GM23338 (cell line): ENCODE data around the gene GHDC. TPM values are rescaled to one million over a fixed set of nuclear protein-coding genes. Genes with fewer than 3 reads are reported as not detected.

Source experiments
- ATAC-seq: fragments of 200-7000 bp; cut with Tn5 transposase; 3 replicates; pipeline ENCODE4 v1.9.1; 2020
- DNase-seq: peaks from one replicate; pipeline ENCODE4 v3.0.0-alpha.2; 2015; ENCODE audit warnings: low spot score
- H2AFZ ChIP-seq: fragments of 200-600 bp; sonication (generic); 2 replicates; pipeline ENCODE4 v1.8.0; 2016; ENCODE audit warnings: antibody characterized with exemption, mild to moderate bottlenecking, moderate library complexity
- H3F3A ChIP-seq: fragments of 200-600 bp; sonication (generic); replicated peaks from 2 replicates; pipeline ENCODE4 v1.8.0; 2017; ENCODE audit warnings: antibody characterized with exemption, mixed run types, low read depth
- H3K27ac ChIP-seq: fragments of 200-600 bp; sonication (generic); 2 replicates; pipeline ENCODE4 v1.6.1; 2016; ENCODE audit warnings: low read depth
- H3K27me3 ChIP-seq: fragments of 200-600 bp; sonication (generic); 2 replicates; pipeline ENCODE4 v1.8.0; 2016; ENCODE audit warnings: mild to moderate bottlenecking, mixed run types, moderate library complexity; ENCODE audit not compliant: insufficient read depth
- H3K36me3 ChIP-seq: fragments of 200-600 bp; sonication (generic); 2 replicates; pipeline ENCODE4 v1.8.0; 2016; ENCODE audit warnings: mild to moderate bottlenecking; ENCODE audit not compliant: insufficient read depth
- H3K4me1 ChIP-seq: fragments of 200-600 bp; sonication (generic); 2 replicates; pipeline ENCODE4 v1.8.0; 2016; ENCODE audit warnings: mild to moderate bottlenecking, moderate library complexity; ENCODE audit not compliant: insufficient read depth
- H3K4me2 ChIP-seq: fragments of 200-600 bp; sonication (generic); 2 replicates; pipeline ENCODE4 v1.7.1; 2017; ENCODE audit warnings: mixed run types
- H3K4me3 ChIP-seq: fragments of 200-600 bp; sonication (generic); 2 replicates; pipeline ENCODE4 v1.6.1; 2016; ENCODE audit warnings: mixed run types
- H3K79me2 ChIP-seq: fragments of 200-600 bp; sonication (generic); replicated peaks from 2 replicates; pipeline ENCODE4 v1.8.0; 2017; ENCODE audit warnings: mild to moderate bottlenecking; ENCODE audit not compliant: insufficient read depth
- H3K9me2 ChIP-seq: fragments of 200-600 bp; sonication (generic); 2 replicates; pipeline ENCODE4 v1.8.0; 2017; ENCODE audit not compliant: insufficient read depth
- H4K20me1 ChIP-seq: fragments of 200-600 bp; sonication (generic); replicated peaks from 2 replicates; pipeline ENCODE4 v1.8.0; 2017; ENCODE audit warnings: mild to moderate bottlenecking; ENCODE audit not compliant: insufficient read depth
- H3K27ac Mint-ChIP-seq: 2 replicates; pipeline ENCODE4 v1.8.0; 2020; ENCODE audit warnings: inconsistent platforms, mild to moderate bottlenecking, moderate library complexity, mixed read lengths
- H3K27me3 Mint-ChIP-seq: 3 replicates; pipeline ENCODE4 v1.8.0; 2022; ENCODE audit warnings: low read depth, mild to moderate bottlenecking, moderate library complexity, mixed read lengths, inconsistent platforms; ENCODE audit not compliant: insufficient read depth, poor library complexity
- H3K36me3 Mint-ChIP-seq: 3 replicates; pipeline ENCODE4 v1.8.0; 2021; ENCODE audit warnings: low read depth, mild to moderate bottlenecking, inconsistent platforms, moderate library complexity, mixed read lengths
- H3K4me1 Mint-ChIP-seq: 3 replicates; pipeline ENCODE4 v1.8.0; 2020; ENCODE audit warnings: mild to moderate bottlenecking, inconsistent platforms, mixed read lengths
- H3K4me3 Mint-ChIP-seq: 3 replicates; pipeline ENCODE4 v1.8.0; 2021; ENCODE audit warnings: moderate library complexity, mild to moderate bottlenecking, inconsistent platforms, mixed read lengths
- H3K9me3 Mint-ChIP-seq: 3 replicates; pipeline ENCODE4 v1.8.0; 2020; ENCODE audit warnings: moderate library complexity, mild to moderate bottlenecking, inconsistent platforms, mixed read lengths
- CREB1 ChIP-seq: fragments of 250-450 bp; sonication (Bioruptor Pico); IDR thresholded peaks from 2 replicates; pipeline ENCODE4 v1.5.0; 2020; ENCODE audit warnings: low read depth, mild to moderate bottlenecking, moderate library complexity
- EZH2 ChIP-seq: fragments of 200-600 bp; sonication (generic); IDR thresholded peaks from one replicate; pipeline ENCODE4 v1.8.0; 2017; ENCODE audit warnings: antibody characterized with exemption, mild to moderate bottlenecking, low read depth; ENCODE audit not compliant: unreplicated experiment
- EZH2phosphoT487 ChIP-seq: fragments of 200-600 bp; sonication (generic); IDR thresholded peaks from one replicate; pipeline ENCODE4 v1.8.1; 2018; ENCODE audit warnings: antibody characterized with exemption; ENCODE audit not compliant: unreplicated experiment
- JUNB ChIP-seq: IDR thresholded peaks from one replicate; pipeline ENCODE4 v1.6.1; 2016; ENCODE audit warnings: antibody characterized with exemption; ENCODE audit not compliant: unreplicated experiment
- NANOG ChIP-seq: IDR thresholded peaks from 2 replicates; pipeline ENCODE4 v1.6.1; 2016; ENCODE audit warnings: antibody characterized with exemption, borderline replicate concordance
- POLR2AphosphoS5 ChIP-seq: IDR thresholded peaks from 2 replicates; pipeline ENCODE4 v1.6.1; 2016; ENCODE audit warnings: antibody characterized with exemption, low read depth
- STAT1 ChIP-seq: IDR thresholded peaks from one replicate; pipeline ENCODE4 v1.6.1; 2016; ENCODE audit warnings: antibody characterized with exemption; ENCODE audit not compliant: unreplicated experiment
- ZNF114 ChIP-seq: fragments of 250-450 bp; sonication (Bioruptor Pico); IDR thresholded peaks from 2 replicates; pipeline ENCODE4 v1.5.0; 2020; ENCODE audit warnings: mild to moderate bottlenecking, moderate library complexity
- ZNF331 ChIP-seq: fragments of 250-450 bp; sonication (Bioruptor Pico); IDR thresholded peaks from 2 replicates; pipeline ENCODE4 v1.5.0; 2020; ENCODE audit warnings: low read depth, mild to moderate bottlenecking, moderate library complexity
- polyA plus RNA-seq: library from polyadenylated mRNA; unstranded; fragments of >200 nt; fragmentation: Nextera tagmentation; extraction: Ambion mirVana; gene quantifications from 2 replicates; pipeline ENCODE4 v1.2.1, GENCODE V29; 2016
- total RNA-seq: library from RNA; depleted of rRNA; stranded (reverse); fragments of >200 nt; shearing (Covaris generic); gene quantifications from 2 replicates; pipeline ENCODE4 v1.2.3, GENCODE V29; 2014
- TF ChIP-seq, protein P1 (sequence below), 2 experiments: fragments of 200-600 bp in 1 of 2; sonication (generic) in 1 of 2; conservative IDR thresholded peaks; 2 replicates each; pipeline versions ENCODE4 v1.5.1 to v1.6.1; 2016 to 2017; ENCODE audit warnings: antibody characterized with exemption in 2 of 2, low read depth in 2 of 2, mild to moderate bottlenecking in 2 of 2, moderate library complexity in 1 of 2
- TF ChIP-seq, protein P2 (sequence below): IDR thresholded peaks from one replicate; pipeline ENCODE4 v1.6.1; 2018; ENCODE audit warnings: antibody characterized with exemption; ENCODE audit not compliant: unreplicated experiment
- TF ChIP-seq, protein P3 (sequence below): IDR thresholded peaks from 2 replicates; pipeline ENCODE4 v1.6.1; 2016; ENCODE audit warnings: antibody characterized with exemption

The GHDC gene
- total and polyA plus RNA-seq, 2 experiments from 2014 or later: 4.0 to 13.8 TPM

DNA sequence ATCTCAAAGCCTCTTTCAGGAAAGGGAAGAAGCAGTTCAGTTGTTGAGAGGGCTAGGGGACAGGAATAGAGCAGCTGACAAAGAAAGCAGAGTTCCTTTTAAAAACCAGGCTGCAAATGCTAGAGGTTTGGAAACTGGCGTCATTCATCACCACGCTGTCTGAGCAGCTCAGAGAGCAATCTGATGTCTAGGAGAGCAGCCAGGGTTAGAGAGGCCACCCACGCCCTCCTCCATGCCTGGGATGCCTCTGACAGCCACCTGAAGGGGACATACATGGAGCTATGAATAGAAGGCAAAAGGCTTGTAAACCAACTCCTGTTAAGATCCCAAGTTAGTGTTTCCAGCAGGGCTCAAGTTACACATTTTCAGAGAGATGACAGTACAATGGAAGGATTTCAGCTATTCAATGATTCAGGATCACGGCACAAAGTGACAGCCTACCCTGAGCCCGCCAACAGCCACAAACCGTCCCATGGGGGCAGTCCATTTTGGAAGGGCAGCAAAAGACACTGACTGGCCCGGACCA is 51.9 kb downstream of the GHDC start:
- H3K4me3 ChIP-seq: no peak overlapping the region
- H3K27me3 Mint-ChIP-seq: no peaks in the 10 kb centered on the region
- H3K79me2 ChIP-seq: peaks cover 87% of the 10 kb centered on the region
- no peak overlapping the region for H3K27ac ChIP-seq
- peaks cover 20% of the 10 kb centered on the region for H4K20me1 ChIP-seq
- no peak overlapping the region for H3K4me2 ChIP-seq
- no peak overlapping the region for H3K27ac Mint-ChIP-seq
- peaks cover 13% of the 10 kb centered on the region; the same call in 2 of the 3 replicates for H3K36me3 Mint-ChIP-seq
- H3K36me3 ChIP-seq: no peaks in the 10 kb centered on the region
- no peaks in the 10 kb centered on the region; the same call in 2 of the 3 replicates for H3K4me1 Mint-ChIP-seq
- H3F3A ChIP-seq: no peaks in the 10 kb centered on the region
- H3K9me2 ChIP-seq: no peaks in the 10 kb centered on the region
- H3K4me1 ChIP-seq: no peaks in the 10 kb centered on the region; the same call in 1 of the 2 replicates
- H2AFZ ChIP-seq: no peak overlapping the region
- TF ChIP-seq EZH2phosphoT487 (no peak), ZNF114 (CRISPR knock-in tag) (no peak), JUNB (no peak), EZH2 (no peak), POLR2AphosphoS5 (no peak), ZNF331 (CRISPR knock-in tag) (no peak)
- TF ChIP-seq, protein P1, sequence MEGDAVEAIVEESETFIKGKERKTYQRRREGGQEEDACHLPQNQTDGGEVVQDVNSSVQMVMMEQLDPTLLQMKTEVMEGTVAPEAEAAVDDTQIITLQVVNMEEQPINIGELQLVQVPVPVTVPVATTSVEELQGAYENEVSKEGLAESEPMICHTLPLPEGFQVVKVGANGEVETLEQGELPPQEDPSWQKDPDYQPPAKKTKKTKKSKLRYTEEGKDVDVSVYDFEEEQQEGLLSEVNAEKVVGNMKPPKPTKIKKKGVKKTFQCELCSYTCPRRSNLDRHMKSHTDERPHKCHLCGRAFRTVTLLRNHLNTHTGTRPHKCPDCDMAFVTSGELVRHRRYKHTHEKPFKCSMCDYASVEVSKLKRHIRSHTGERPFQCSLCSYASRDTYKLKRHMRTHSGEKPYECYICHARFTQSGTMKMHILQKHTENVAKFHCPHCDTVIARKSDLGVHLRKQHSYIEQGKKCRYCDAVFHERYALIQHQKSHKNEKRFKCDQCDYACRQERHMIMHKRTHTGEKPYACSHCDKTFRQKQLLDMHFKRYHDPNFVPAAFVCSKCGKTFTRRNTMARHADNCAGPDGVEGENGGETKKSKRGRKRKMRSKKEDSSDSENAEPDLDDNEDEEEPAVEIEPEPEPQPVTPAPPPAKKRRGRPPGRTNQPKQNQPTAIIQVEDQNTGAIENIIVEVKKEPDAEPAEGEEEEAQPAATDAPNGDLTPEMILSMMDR (conservative IDR thresholded peaks at IDR 0.05; ENCODE audit: low read depth in 2 of 2): no peak
- no peak overlapping the region for H3K4me3 Mint-ChIP-seq
- H3K9me3 Mint-ChIP-seq: no peaks in the 10 kb centered on the region
- DNase-seq (no peak), ATAC-seq (no peak)
- no peaks in the 10 kb centered on the region for H3K27me3 ChIP-seq

DNA sequence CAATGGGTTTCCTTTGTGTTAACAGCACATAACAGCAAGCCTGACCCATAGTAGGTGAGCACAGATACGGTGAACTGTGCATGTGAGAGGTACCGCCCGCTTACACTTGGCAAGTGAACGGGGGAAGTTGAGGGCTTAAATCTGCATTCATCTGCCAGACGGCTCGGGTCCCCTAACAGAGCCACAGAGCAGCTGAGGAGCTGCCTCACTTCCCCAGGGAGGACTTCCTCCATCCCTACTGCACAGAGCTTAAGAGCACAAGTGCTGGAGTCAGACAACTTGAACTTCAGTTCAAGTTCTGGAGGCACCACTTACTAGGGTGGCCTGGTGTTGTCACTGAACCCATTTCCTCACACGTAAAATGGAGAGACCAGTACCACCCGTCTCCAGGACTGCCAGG is 52.9 kb downstream of the GHDC start:
- H3K4me2 ChIP-seq: no peak overlapping the region
- no peak for ATAC-seq
- peaks cover 9% of the 10 kb centered on the region; the same call in 2 of the 3 replicates for H3K36me3 Mint-ChIP-seq
- TF ChIP-seq, protein P2, sequence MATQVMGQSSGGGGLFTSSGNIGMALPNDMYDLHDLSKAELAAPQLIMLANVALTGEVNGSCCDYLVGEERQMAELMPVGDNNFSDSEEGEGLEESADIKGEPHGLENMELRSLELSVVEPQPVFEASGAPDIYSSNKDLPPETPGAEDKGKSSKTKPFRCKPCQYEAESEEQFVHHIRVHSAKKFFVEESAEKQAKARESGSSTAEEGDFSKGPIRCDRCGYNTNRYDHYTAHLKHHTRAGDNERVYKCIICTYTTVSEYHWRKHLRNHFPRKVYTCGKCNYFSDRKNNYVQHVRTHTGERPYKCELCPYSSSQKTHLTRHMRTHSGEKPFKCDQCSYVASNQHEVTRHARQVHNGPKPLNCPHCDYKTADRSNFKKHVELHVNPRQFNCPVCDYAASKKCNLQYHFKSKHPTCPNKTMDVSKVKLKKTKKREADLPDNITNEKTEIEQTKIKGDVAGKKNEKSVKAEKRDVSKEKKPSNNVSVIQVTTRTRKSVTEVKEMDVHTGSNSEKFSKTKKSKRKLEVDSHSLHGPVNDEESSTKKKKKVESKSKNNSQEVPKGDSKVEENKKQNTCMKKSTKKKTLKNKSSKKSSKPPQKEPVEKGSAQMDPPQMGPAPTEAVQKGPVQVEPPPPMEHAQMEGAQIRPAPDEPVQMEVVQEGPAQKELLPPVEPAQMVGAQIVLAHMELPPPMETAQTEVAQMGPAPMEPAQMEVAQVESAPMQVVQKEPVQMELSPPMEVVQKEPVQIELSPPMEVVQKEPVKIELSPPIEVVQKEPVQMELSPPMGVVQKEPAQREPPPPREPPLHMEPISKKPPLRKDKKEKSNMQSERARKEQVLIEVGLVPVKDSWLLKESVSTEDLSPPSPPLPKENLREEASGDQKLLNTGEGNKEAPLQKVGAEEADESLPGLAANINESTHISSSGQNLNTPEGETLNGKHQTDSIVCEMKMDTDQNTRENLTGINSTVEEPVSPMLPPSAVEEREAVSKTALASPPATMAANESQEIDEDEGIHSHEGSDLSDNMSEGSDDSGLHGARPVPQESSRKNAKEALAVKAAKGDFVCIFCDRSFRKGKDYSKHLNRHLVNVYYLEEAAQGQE: no peak
- TF ChIP-seq ZNF114 (CRISPR knock-in tag): no peak
- no peak for TF ChIP-seq CREB1 (CRISPR knock-in tag)
- TF ChIP-seq EZH2phosphoT487: no peak
- no peak for TF ChIP-seq STAT1
- TF ChIP-seq, protein P1 (conservative IDR thresholded peaks at IDR 0.05; ENCODE audit: low read depth in 2 of 2): no peak
- no peak for TF ChIP-seq JUNB
- TF ChIP-seq, protein P3, sequence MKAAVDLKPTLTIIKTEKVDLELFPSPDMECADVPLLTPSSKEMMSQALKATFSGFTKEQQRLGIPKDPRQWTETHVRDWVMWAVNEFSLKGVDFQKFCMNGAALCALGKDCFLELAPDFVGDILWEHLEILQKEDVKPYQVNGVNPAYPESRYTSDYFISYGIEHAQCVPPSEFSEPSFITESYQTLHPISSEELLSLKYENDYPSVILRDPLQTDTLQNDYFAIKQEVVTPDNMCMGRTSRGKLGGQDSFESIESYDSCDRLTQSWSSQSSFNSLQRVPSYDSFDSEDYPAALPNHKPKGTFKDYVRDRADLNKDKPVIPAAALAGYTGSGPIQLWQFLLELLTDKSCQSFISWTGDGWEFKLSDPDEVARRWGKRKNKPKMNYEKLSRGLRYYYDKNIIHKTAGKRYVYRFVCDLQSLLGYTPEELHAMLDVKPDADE: no peak
- TF ChIP-seq NANOG: no peak
- no peak for TF ChIP-seq EZH2
- TF ChIP-seq ZNF331 (CRISPR knock-in tag): no peak
- TF ChIP-seq POLR2AphosphoS5: no peak

More for the DNA sequence above, 52.9 kb downstream of the GHDC start:
- Mint-ChIP-seq H3K4me3 (no peak overlapping the region), H3K27me3 (no peaks in the 10 kb centered on the region), H3K27ac (no peak overlapping the region), H3K4me1 (peaks cover 3% of the 10 kb centered on the region; the same call in 1 of the 3 replicates), H3K9me3 (no peaks in the 10 kb centered on the region)
- no peak overlapping the region for H3K4me3 ChIP-seq
- no peaks in the 10 kb centered on the region for H3K36me3 ChIP-seq
- H3K79me2 ChIP-seq: peaks cover 91% of the 10 kb centered on the region
- no peak for DNase-seq
- H4K20me1 ChIP-seq: peaks cover 20% of the 10 kb centered on the region
- H3K9me2 ChIP-seq: no peaks in the 10 kb centered on the region
- H3F3A ChIP-seq: no peaks in the 10 kb centered on the region
- H3K27me3 ChIP-seq: no peaks in the 10 kb centered on the region
- H3K27ac ChIP-seq: no peak overlapping the region; the same call in 1 of the 2 replicates
- H3K4me1 ChIP-seq: peaks cover 2% of the 10 kb centered on the region
- no peak overlapping the region for H2AFZ ChIP-seq
